ENCODE measurements around the gene PTGS2.
"Not testable (repeated sequence)": the region's sequence is repeated elsewhere in the genome, so short reads cannot be mapped to it uniquely, and the experiment has no call there.

GRCh38 chr1:186637567-186637966 is 42.7 kb downstream of the PTGS2 start:
- TF ChIP-seq CTCF (IDR thresholded peaks at IDR 0.05); POLR2A (IDR thresholded peaks at IDR 0.05); POLR2AphosphoS5 (IDR thresholded peaks at IDR 0.05; ENCODE audit: insufficient read depth in 1 of 2, low read depth in 1 of 2): not testable (repeated sequence)

All from vagina (tissue), 2 donors.